Measurements from ENCODE around the gene L3HYPDH.

The L3HYPDH gene

DNA sequence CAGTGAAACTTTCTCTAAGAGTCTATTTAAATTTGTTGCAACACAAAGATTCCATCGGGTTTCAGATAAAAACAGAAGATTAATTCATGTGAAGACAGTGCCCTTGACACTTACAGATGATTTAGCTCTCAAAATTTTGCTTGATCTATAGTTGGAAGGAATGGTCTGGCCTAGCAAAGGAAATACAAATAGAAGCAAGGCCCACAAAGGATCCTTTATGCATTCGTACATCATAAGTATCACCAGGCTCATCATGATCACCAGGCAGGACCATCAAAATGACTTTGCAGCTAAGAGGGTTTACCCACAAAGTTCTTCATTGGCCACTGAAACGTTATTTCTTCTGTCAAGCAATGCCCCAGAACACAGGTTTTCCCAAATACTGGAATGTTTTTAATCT lies 24.9 kb upstream of the L3HYPDH start:
- TF ChIP-seq TEAD4 (IDR thresholded peaks at IDR 0.05) (no peak), CREB1 (IDR thresholded peaks at IDR 0.05; ENCODE audit: low read depth) (no peak), YY1 (IDR thresholded peaks at IDR 0.05; ENCODE audit: low read depth) (no peak), TAF1 (IDR thresholded peaks at IDR 0.05; ENCODE audit: low read depth) (no peak), REST (IDR thresholded peaks at IDR 0.05; ENCODE audit: low read depth) (no peak), CEBPB (IDR thresholded peaks at IDR 0.05) (no peak), TCF12 (IDR thresholded peaks at IDR 0.05; ENCODE audit: low read depth) (no peak), FOXM1 (IDR thresholded peaks at IDR 0.05; ENCODE audit: borderline replicate concordance, low read depth) (no peak), EP300 (IDR thresholded peaks at IDR 0.05; ENCODE audit: borderline replicate concordance) (no peak), RAD21 (IDR thresholded peaks at IDR 0.05; ENCODE audit: low read depth) (no peak), EGR1 (IDR thresholded peaks at IDR 0.05) (no peak), ZBTB7A (IDR thresholded peaks at IDR 0.05; ENCODE audit: low read depth) (no peak), NFIC (IDR thresholded peaks at IDR 0.05) (no peak)
- TF ChIP-seq, protein P1, sequence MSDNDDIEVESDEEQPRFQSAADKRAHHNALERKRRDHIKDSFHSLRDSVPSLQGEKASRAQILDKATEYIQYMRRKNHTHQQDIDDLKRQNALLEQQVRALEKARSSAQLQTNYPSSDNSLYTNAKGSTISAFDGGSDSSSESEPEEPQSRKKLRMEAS (IDR thresholded peaks at IDR 0.05), result no peak
- TF ChIP-seq, protein P2, sequence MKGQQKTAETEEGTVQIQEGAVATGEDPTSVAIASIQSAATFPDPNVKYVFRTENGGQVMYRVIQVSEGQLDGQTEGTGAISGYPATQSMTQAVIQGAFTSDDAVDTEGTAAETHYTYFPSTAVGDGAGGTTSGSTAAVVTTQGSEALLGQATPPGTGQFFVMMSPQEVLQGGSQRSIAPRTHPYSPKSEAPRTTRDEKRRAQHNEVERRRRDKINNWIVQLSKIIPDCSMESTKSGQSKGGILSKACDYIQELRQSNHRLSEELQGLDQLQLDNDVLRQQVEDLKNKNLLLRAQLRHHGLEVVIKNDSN (IDR thresholded peaks at IDR 0.05), result no peak

GRCh38 chr14:59507752-59508103 lies 23.5 kb upstream of the L3HYPDH start:
- TF ChIP-seq ZBTB7A (IDR thresholded peaks at IDR 0.05; ENCODE audit: low read depth) (no peak), EP300 (IDR thresholded peaks at IDR 0.05; ENCODE audit: borderline replicate concordance) (no peak), YY1 (IDR thresholded peaks at IDR 0.05; ENCODE audit: low read depth) (no peak), REST (IDR thresholded peaks at IDR 0.05; ENCODE audit: low read depth) (no peak), EGR1 (IDR thresholded peaks at IDR 0.05) (no peak), RAD21 (IDR thresholded peaks at IDR 0.05; ENCODE audit: low read depth) (no peak), NFIC (IDR thresholded peaks at IDR 0.05) (no peak), CEBPB (IDR thresholded peaks at IDR 0.05) (no peak), TEAD4 (IDR thresholded peaks at IDR 0.05) (no peak), TCF12 (IDR thresholded peaks at IDR 0.05; ENCODE audit: low read depth) (no peak), FOXM1 (IDR thresholded peaks at IDR 0.05; ENCODE audit: borderline replicate concordance, low read depth) (no peak), TAF1 (IDR thresholded peaks at IDR 0.05; ENCODE audit: low read depth) (no peak), CREB1 (IDR thresholded peaks at IDR 0.05; ENCODE audit: low read depth) (no peak)
- TF ChIP-seq, protein P2 (IDR thresholded peaks at IDR 0.05), result no peak
- TF ChIP-seq, protein P1 (IDR thresholded peaks at IDR 0.05), result no peak

GRCh38 chr14:59507063-59507751 lies 23.0 kb upstream of the L3HYPDH start:
- TF ChIP-seq RAD21 (IDR thresholded peaks at IDR 0.05; ENCODE audit: low read depth) (peak; percentile 72), ZBTB7A (IDR thresholded peaks at IDR 0.05; ENCODE audit: low read depth) (no peak), NFIC (IDR thresholded peaks at IDR 0.05) (no peak)
- TF ChIP-seq, protein P1 (IDR thresholded peaks at IDR 0.05), result no peak

DNA sequence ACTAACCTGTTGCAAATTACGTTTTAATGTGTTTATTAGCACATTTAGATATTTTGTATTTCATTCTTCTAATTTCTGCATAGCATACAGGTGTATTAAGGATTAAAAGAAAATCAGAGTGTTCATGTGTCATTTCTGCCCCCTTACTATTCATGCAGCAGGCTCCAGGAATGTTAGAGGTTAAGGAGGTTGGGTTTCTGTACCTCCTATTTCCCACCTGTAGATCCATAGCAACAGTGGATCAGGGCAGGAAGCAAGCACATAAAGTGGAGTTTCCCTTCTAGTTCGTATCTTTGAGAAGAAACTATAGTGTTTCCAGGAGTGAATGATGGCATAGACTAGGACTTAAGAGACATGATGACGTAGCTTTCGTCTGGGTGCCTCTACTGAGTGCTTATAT lies 19.0 kb upstream of the L3HYPDH start:
- TF ChIP-seq CEBPB (IDR thresholded peaks at IDR 0.05) (no peak), RAD21 (IDR thresholded peaks at IDR 0.05; ENCODE audit: low read depth) (no peak), TAF1 (IDR thresholded peaks at IDR 0.05; ENCODE audit: low read depth) (no peak), NFIC (IDR thresholded peaks at IDR 0.05) (no peak), FOXM1 (IDR thresholded peaks at IDR 0.05; ENCODE audit: borderline replicate concordance, low read depth) (no peak), TCF12 (IDR thresholded peaks at IDR 0.05; ENCODE audit: low read depth) (no peak), ZBTB7A (IDR thresholded peaks at IDR 0.05; ENCODE audit: low read depth) (no peak), EGR1 (IDR thresholded peaks at IDR 0.05) (no peak), EP300 (IDR thresholded peaks at IDR 0.05; ENCODE audit: borderline replicate concordance) (no peak), CREB1 (IDR thresholded peaks at IDR 0.05; ENCODE audit: low read depth) (no peak), TEAD4 (IDR thresholded peaks at IDR 0.05) (no peak)
- TF ChIP-seq, protein P1 (IDR thresholded peaks at IDR 0.05), result no peak
- TF ChIP-seq, protein P2 (IDR thresholded peaks at IDR 0.05), result no peak

- no peak for TF ChIP-seq EP300 (IDR thresholded peaks at IDR 0.05; ENCODE audit: borderline replicate concordance)
- TF ChIP-seq TAF1 (IDR thresholded peaks at IDR 0.05; ENCODE audit: low read depth), result no peak
- TF ChIP-seq ZBTB7A (IDR thresholded peaks at IDR 0.05; ENCODE audit: low read depth), result no peak
- TF ChIP-seq TCF12 (IDR thresholded peaks at IDR 0.05; ENCODE audit: low read depth), result no peak
Observed at GRCh38 chr14:59500732-59501131, 16.5 kb upstream of the L3HYPDH start.
